ENCODE data around the gene PLIN4.
A peak's percentile ranks its signal among the peaks of the same experiment; 100 is the strongest.

Gene PLIN4

DNA sequence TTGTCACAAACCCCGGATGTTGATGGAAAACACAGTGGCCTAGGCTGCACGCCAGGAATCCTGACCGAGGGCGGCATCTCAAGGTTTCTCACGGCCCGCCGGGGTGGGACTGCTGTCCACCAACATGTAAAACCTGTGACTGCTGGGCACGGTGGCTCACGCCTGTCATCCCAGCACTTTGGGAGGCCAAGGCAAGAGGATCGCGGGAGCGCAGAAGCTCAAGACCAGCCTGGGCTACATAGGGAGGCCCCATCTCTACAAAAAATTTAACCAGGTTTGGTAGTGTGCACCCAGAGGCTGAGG, 11.2 kb downstream of the PLIN4 start:
- no peak for DNase-seq (ENCODE audit: low spot score)

DNA sequence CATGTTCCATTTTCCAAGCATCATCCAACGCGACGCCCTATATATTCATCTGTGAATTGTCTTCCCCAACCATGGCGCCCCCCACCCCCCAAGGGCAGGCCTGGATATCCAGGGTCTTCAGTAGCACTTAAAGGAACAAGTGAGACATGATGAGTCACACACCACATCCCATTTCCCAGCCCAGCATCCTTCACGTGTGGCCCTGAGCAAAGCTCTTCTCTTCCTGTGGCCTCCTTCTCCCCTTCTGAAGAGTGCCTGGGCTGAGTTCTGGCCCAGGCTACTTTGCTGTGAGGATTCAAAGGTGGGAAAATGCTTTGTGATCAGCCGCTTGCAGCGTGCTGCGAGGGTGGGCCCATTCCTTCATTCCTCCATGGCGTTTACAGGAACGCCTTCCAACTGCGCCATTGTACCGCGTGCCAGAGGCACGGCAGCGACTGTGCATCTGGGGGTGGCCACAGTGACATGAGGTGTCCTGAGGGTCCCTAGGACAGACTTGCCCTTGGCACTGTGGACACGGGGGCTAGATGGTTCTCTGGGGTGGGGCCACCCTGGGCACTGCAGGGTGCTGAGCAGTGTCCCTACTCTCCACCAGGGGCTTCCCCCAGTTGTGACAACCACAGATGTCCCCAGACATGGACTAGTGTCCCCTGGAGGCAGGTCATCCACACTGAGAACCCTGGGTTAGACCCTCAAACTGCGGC, 11.7 kb downstream of the PLIN4 start:
- peak; percentile 64 for DNase-seq (ENCODE audit: low spot score)

DNA sequence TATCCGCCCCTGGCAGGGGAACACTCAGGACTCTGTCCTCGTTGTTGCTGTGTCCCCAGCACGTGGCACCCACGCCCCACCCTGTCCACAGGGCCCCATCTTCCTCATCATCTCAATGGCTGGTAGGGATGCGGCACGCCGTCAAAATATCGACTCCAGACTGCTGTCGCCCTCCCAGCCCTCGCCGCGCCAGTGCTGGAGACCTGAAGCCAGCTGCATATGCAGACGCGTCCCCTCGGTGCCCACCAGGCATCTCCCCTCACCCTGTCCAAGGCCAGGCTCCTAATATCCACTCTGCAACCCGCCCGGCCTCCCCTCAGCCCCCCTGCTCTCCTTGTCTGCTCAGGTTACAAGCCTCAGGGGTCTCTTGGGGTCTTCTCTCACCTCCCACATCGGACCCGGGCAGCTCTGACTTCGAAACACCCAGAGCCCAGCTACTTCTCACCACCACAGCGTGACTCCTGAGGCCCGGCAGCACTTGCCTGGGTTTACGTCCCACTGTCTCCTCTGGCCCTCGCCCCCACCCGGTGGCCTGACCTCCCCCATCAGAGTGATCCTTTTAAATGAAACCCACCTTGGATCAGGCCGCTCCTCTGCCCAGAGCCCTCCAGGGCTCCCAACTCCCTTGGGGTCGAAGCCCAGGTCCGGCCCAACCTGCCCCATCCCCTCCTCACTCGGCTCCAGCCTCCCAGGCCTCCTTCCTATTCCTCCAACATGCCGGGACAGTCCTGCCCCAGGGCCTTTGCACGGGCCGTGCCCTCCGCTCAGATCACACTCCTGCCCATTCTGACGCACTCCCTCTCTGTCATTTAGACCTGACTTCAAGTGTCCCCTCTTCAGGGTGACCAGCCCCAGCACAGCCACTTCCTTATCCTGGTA, 12.5 kb downstream of the PLIN4 start:
- no peak for DNase-seq (ENCODE audit: low spot score)

DNA sequence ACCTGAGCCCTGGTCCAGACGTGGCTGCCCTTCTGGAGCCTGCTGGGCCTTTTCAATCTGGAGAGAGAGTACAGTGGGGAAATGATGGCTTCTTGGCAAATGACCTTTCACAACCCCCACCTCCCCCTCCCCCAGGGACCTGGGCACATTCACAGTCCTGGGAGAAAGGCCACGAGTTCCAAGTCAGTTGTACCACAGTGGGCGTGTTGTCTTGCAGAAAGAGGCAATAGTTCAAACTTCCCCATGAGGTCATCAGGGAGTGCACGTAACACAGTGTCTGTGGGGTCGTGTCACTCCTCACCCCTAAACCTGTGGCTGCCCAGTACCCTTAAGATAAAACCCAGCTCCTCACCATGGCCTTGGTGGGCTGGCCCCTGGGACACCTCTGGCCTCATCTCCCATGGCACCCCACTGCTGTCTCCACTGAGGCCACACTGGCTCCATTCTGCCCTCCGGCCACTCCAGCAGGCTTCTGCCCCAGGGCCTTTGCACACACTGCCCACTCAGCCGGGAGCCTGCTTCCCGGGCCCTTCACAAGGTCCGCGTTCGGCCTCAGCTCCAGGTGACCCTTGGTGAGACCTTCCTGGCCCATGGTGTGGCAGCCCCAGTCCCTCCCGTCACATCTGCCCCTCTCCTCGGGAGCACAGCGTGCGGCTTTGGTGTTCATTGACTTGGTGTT, 13.3 kb downstream of the PLIN4 start:
- no peak for DNase-seq (ENCODE audit: low spot score)

DNA sequence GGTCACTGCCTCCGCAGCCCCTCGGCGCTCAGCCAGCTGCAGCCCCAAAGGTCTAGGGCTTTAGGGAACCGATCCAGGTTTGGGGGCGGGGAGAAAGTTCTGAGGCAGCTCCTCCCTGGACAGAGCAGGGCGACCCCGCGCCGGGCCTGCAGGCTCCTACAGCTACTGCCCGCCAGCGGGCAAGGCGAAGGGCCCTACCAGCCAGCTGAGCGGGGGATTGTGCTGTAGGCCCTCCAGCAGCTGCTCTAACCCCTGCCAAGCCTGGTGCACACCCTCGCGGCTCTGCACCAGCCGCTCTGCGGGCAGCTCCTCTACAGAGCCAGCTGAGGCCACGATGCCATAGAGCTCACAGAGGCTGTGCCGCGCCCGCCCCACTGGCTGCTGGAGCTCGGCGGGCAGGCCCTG, 14.0 kb downstream of the PLIN4 start:
- no peak for DNase-seq (ENCODE audit: low spot score)

DNA sequence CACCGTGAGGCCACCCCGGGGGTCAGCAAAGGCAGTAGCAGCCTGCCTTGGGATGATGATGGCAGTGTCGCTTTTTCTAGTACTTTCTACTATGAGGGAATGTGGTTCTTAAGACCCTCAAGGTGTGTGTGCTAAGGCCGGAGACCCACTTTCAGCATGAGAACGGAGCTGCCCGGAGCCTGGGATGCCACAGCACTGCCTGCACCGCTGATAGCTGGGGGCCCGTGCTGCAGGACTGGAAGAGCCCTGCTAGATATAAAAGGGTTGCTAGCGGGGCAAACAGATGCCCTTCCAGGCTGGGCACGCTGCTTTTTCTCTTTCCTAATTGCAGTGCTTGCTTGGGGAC, 14.5 kb downstream of the PLIN4 start:
- DNase-seq (ENCODE audit: low spot score): no peak

DNA sequence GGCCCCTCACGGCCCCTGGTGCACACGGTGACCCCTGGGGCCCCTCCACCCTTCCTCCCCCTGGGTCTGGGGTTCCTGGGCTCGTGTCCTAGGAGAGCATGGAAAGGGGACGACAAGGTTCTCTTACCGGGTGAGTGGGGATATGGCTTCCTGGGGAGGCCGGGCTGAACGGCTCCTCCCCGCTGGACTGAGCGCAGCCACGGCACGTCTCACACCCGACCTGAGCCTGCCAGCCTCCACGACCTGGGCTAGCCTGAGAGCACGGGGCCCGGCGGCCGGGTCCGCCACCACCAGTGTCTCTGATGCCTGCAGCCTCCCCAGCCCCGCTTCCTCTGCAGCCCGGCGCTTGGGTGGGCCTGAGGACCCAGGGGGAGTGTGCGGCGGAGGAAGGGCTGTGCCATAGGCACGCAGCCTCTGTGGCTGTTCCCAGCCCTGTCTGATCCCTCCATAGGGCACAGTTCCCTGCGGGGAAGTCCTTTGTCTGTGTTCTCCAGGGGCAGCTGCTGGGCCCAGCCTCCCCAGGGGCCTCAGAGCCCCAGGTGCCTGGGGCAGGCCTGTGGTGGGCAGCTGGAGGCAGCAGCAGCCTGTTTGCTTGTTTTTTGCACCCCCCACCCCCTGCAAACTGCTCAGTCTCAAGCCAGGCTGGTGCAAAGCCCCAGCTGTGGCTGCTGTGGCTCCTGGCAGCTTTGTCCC, 15.0 kb downstream of the PLIN4 start:
- no peak for DNase-seq (ENCODE audit: low spot score)

DNA sequence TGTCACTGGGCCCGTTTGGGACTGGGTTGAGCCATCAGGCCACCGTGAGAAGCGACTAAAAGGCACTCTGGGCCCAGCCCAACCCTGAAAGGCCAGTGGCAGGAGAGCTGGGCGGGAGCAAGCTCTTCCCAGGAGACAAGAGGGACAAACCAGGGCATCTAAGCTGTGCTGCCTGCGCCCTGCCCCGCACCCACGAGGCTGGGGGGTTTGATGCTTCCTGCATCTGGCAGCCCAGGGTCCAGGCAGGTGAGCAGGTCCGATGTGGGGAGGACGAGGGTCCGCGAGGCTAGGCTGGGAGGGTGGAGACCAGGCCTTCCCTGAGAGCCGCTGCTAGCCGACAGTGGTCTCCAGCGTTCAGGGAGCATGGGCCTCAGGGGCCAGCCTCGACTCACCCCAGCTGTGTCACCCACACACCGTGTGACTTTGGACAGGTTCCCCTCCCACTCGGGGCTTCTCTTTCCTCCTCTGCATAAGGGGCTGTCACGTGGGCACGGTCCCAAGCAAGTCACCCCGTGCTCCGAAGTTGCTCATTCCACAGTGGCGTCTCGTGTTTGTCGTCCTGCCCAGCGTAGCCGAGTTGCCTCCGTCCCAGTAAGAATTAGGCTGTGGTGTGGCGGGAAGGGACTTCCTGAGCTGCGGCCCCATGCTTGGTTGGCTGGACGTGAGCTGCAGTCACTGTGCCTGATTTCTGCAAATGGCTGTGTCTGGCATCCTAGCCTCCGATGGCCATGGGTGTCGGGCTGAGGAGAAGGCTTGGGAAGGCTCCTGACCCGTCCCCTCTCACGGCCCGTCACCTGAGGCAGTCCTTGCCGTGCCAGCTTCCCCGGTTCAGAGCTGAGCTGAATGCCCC, 15.8 kb downstream of the PLIN4 start:
- no peak for DNase-seq (ENCODE audit: low spot score)

DNA sequence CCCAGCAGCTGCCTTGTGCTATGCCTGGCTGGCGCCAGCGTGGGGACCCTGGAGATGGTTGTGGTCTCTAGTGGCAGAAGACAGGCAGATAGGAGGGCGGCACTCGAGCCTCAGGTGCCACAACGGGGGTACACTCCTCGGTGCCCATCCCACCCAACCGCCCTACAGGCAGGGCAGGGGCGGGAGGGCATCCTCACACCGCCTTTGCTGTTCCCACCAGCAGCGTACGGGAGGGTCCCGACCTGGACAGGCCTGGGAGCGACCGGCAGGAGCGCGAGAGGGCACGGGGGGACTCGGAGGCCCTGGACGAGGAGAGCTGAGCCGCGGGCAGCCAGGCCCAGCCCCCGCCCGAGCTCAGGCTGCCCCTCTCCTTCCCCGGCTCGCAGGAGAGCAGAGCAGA, 16.6 kb downstream of the PLIN4 start:
- DNase-seq (ENCODE audit: low spot score): no peak

DNA sequence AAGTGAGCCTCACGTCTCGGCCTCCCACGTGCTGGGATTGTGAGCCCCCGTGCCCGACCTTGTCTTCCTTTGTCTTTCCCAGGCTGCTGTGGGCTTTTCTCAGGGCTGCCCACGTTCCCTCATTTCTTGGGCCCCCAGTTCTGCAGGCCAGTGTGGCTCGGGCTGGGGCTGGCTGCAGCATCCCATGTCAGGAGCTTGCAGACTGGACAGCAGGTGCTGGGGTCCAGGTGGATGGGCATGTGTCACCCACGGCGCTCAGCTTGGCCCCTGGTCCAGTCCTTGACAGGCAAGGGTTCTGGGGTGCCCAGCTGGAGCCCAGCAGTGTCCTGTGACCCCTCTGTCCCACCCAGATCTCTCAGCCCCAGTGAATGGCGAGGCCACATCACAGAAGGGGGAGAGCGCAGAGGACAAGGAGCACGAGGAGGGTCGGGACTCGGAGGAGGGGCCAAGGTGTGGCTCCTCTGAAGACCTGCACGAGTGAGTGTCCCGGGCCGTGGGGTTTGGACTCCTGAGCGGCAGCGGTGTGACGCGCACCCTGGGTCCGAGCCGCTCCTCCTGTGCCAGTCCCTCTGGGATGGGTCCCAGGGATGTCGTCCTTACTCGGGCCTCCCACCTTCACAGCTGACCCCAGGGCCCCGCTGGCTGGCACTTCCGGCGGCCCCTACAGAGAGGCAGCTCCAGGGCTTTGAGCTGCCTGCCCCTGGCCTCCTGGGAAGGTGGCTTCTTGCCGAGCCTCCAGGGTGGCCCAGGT, 17.3 kb downstream of the PLIN4 start:
- no peak for DNase-seq (ENCODE audit: low spot score)

DNA sequence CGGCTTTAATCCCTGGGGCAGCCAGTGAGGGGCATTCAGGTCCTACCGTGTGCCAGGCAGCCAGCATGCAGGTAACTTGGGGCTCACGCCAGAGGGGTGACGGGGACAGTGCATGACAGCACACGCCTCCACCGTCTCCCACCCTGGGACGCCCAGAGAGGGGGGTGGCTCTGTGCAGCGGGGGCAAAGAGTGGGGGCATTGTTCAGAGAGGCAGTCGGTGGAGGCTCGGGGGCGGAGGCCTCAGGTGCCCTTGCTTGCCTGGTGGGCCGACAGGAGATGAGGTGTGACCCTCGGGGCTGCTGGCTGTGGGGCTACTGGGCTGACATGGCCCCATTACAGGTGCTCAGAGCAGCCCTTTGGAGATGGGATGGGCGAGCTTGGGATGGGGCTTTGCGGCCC, 18.4 kb downstream of the PLIN4 start:
- no peak for DNase-seq (ENCODE audit: low spot score)

DNA sequence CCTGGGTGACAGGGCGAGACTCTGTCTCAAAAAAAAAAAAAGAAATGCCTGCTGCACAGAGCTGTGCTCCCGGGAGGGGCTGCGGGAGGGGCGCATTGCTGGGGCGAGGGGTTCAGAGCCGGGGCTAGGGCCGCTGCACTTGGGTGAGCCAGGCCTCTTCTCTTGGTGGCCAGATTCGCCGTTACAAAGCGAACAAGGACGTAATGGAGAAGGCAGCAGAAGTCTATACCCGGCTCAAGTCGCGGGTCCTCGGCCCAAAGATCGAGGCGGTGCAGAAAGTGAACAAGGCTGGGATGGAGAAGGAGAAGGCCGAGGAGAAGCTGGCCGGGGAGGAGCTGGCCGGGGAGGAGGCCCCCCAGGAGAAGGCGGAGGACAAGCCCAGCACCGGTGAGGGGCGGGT, 19.0 kb downstream of the PLIN4 start:
- no peak for DNase-seq (ENCODE audit: low spot score)

DNA sequence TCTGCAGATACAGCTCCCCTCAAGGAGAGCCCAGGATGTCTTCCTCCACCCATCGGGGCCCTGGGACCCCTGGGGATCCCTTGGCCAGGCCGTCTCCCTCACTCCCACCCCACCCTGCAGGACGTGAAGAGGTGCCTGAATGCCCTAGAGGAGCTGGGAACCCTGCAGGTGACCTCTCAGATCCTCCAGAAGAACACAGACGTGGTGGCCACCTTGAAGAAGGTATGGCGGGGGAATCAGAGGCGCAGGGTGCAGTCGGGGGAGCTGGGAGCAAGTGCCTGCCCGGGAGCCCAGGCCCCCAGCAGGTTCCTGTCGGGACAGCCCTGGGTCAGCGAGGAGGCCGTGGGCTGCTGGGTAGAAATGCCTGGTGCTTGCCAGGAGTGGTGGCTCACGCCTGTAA, 19.6 kb downstream of the PLIN4 start:
- DNase-seq (ENCODE audit: low spot score): no peak

DNA sequence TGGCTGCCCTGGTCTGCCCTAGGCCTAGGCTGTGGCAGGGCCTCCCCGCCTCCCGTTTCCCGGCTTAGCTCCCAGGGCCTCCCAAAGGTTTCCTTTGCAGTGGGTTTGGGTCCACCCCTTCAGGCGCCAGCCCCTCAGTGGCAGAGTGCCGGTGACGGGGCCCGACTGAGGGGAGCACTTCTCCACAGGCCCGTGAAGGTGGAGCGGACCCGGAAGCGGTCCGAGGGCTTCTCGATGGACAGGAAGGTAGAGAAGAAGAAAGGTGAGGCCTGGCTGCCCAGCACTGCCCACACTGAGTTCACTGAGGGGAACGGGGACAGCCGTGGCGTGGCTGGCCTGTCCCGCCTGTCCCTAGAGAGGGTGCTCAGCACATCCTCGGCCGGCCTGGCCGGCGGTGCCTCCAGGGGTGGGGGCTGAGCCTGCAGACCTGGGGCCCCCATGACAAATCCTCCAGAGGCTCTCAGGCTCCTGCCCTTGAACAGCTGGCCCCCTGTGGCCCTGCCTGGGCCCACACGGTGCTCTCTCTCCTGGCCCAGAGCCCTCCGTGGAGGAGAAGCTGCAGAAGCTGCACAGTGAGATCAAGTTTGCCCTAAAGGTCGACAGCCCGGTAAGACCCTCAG, 20.4 kb downstream of the PLIN4 start:
- no peak for DNase-seq (ENCODE audit: low spot score)

DNA sequence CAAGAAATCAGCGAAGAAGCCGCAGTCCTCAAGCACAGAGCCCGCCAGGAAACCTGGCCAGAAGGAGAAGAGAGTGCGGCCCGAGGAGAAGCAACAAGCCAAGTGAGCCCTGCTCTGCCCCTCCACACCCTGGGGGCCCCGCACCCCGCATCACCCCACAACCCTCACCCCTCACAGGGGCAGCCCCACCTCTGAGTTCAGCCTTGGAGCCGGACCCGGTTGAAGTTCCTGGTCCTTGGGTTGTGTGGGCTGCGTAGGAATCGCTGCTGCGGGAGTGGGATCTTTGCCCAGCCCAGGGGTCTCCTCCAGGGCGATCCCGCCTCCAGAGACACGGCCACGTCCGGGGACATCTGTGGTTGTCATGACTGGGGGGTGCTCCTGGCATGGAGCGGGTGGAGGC, 22.0 kb downstream of the PLIN4 start:
- no peak for DNase-seq (ENCODE audit: low spot score)

DNA sequence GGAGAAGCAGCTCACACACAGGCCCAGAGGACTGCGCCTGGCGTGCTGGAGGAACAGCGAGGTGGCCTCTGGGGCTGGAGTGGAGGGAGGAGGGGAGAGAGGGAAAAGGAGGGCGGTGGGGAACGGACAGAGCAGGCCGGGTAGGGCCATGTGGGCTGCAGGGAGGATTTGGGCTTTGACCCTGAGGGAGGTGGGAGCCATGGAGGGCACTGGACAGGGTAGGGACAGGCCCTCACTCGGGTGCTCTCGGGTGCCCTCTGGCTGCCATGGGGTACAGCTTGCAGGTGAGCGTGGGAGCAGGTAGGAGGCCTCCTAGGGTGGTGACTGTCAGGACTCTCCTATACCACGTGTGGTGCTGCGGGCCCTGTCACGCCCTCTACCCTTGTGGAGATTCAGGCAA, 22.8 kb downstream of the PLIN4 start:
- DNase-seq (ENCODE audit: low spot score): no peak

DNA sequence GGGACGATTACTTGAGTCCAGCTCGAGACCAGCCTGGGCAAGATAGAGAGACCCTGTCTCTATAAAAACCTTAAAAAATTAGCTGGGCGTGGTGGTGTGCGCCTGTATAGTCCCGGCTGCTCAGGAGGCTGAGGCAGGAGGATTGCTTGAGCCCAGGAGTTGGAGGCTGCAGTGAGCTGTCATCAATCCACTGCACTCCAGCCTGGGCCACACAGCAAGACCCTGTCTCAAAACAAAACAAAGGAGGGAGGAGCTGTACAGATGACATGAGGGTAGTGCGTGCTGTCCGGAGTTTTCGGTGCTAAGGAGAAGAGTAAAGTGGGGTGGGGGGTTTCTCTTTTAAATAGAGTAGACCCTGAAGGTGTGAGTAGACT, 23.6 kb downstream of the PLIN4 start:
- no peak for DNase-seq (ENCODE audit: low spot score)

DNA sequence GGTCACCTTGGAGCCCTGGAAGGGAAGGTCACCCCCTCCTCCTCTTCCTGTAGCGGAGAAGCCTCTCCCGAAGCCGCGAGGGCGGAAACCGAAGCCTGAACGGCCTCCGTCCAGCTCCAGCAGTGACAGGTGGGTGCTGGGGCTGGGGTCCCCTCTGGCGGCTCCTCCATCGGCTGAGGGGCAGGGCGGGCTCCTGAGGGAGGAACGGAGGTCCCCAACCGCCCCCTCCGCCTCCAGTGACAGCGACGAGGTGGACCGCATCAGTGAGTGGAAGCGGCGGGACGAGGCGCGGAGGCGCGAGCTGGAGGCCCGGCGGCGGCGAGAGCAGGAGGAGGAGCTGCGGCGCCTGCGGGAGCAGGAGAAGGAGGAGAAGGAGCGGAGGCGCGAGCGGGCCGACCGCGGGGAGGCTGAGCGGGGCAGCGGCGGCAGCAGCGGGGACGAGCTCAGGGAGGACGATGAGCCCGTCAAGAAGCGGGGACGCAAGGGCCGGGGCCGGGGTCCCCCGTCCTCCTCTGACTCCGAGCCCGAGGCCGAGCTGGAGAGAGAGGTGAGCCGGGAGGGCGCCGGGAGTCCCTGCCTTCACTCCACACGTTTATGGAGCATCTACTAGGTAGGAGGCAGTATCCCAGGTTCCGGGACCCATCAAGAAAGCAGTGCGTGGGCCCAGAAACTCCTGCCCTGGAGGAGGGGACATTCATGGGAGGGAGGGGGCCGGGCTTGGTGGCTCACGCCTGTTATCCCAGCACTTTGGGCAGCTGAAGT, 24.2 kb downstream of the PLIN4 start:
- DNase-seq (ENCODE audit: low spot score): no peak

DNA sequence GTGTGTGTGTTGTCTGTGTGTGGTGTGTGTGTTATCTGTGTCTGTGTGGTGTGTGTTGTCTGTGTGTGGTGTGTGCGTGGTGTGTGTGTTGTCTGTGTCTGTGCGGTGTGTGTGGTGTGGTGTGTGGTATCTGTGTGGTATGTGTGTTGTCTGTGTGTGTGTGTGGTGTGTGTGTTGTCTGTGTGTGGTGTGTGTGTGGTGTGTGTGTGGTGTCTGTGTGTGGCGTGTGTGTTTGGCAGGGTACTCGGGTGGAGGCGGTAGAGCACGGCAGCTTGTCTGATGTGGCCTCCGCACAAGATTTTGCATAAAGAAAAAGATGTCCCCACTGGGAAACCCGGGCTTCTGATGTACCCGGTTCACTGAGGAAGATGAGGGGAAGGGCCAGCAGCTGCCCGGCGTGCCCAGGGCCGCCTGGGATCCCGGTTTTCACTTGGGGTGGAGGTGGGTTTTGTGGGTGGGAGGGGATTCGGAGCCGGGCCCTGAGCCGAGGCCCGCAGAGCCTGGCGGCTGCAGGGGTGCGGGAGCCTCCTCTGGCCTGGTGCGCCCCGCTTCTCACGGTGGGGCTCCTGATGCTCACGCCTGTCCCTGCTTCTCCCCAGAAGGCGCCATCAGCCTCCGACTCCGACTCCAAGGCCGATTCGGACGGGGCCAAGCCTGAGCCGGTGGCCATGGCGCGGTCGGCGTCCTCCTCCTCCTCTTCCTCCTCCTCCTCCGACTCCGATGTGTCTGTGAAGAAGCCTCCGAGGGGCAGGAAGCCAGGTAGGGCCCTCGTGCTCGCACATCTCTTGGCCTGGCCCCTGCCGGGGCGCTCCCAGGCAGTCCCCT, 25.0 kb downstream of the PLIN4 start:
- DNase-seq (ENCODE audit: low spot score): no peak
